A549 treated with Hydrocortisone at 1 μM for 4 hours (cell line): ENCODE results near the gene P2RY11. TPM values are rescaled to one million over a fixed set of nuclear protein-coding genes. Genes with fewer than 3 reads are reported as not detected.

Experiments
- total RNA-seq: library from RNA; stranded (reverse); fragments of 200-300 nt; extraction: Qiagen RNA extraction; gene quantifications from 5 replicates; pipeline ENCODE4 v1.2.3, GENCODE V29; 2022

Gene P2RY11, protein sequence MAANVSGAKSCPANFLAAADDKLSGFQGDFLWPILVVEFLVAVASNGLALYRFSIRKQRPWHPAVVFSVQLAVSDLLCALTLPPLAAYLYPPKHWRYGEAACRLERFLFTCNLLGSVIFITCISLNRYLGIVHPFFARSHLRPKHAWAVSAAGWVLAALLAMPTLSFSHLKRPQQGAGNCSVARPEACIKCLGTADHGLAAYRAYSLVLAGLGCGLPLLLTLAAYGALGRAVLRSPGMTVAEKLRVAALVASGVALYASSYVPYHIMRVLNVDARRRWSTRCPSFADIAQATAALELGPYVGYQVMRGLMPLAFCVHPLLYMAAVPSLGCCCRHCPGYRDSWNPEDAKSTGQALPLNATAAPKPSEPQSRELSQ
- 4.7 to 11.2 TPM (median 7.9 TPM) in 5 replicates for total RNA-seq

DNA sequence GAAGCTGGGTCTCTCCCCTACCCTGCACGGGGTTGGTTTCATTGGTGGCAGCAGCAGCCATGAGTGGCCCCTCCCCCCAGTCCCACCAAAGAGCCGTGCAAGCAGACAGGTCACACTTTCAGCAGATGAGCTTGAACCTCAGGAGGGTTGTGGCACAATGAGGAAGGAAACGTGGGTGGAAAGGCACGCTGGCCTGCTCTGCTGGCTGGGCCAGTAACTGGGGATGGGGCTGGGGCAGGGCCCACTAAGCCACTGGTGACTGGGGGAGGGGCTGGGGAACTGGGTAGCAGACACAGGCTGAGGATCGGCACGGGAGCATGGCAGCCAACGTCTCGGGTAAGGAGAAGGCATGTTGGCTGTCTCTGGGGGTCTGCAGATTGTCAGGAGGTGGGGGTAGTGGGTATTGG, at the start of gene P2RY11:
Gene P2RY11, plus strand, starts transcription at position 289 of the 407 bp plus-strand sequence. Its CDS starts 29 bp downstream, at position 318.

GRCh38 chr19:10085641-10086590, 25.6 kb upstream of the P2RY11 start, which contains the start of gene SHFL:
SHFL (plus strand) TSS chr19:10086317; CDS start chr19:10086428, 111 bp downstream.

GRCh38 chr19:10106100-10106936, 5.2 kb upstream of the P2RY11 start, which contains the start of gene PPAN:
PPAN (plus strand) TSS chr19:10106362; CDS start chr19:10106395, 33 bp downstream.

Other genes starting within 250 kb of the P2RY11 start
- 9.9 to 11.6 TPM (median 10.7 TPM) in 5 replicates for gene OLFM2, start 175.2 kb upstream of the P2RY11 start, total RNA-seq
- gene COL5A3, start 101.2 kb upstream of the P2RY11 start, total RNA-seq = 2.7 to 4.3 TPM (median 3.0 TPM) in 5 replicates
- 0.09 to 0.44 TPM (median 0.21 TPM) in 5 replicates for gene RDH8, start 98.2 kb upstream of the P2RY11 start, total RNA-seq
- 6.2 to 7.9 TPM (median 7.4 TPM) in 5 replicates for gene SHFL, start 25.4 kb upstream of the P2RY11 start, total RNA-seq
- gene ANGPTL6, start 9.0 kb upstream of the P2RY11 start, total RNA-seq = 0.05 to 0.08 TPM in 2 of 5 replicates, not detected in the others
- gene PPAN, start 5.3 kb upstream of the P2RY11 start, total RNA-seq = 43.8 to 56.2 TPM (median 51.7 TPM) in 5 replicates
- 155 to 177 TPM (median 159 TPM) in 5 replicates for gene EIF3G, start 8.2 kb downstream of the P2RY11 start, total RNA-seq
- gene DNMT1, start 83.3 kb downstream of the P2RY11 start, total RNA-seq = 53.4 to 60.4 TPM (median 58.5 TPM) in 5 replicates
- 0.68 to 1.1 TPM (median 0.73 TPM) in 5 replicates for gene S1PR2, start 119.6 kb downstream of the P2RY11 start, total RNA-seq
- gene MRPL4, start 140.5 kb downstream of the P2RY11 start, total RNA-seq = 54.1 to 77.3 TPM (median 72.5 TPM) in 5 replicates
- gene ICAM1, start 159.4 kb downstream of the P2RY11 start, total RNA-seq = 2.5 to 4.4 TPM (median 4.3 TPM) in 5 replicates
- gene ICAM4, start 175.3 kb downstream of the P2RY11 start, total RNA-seq = 0.08 to 0.09 TPM in 2 of 5 replicates, not detected in the others
- gene ICAM5, start 178.3 kb downstream of the P2RY11 start, total RNA-seq = 0.25 to 0.78 TPM (median 0.72 TPM) in 5 replicates
- gene ZGLP1, start 198.1 kb downstream of the P2RY11 start, total RNA-seq = 0.66 to 2.8 TPM (median 2.3 TPM) in 5 replicates
- gene FDX2, start 204.3 kb downstream of the P2RY11 start, total RNA-seq = 23.3 to 35.3 TPM (median 32.5 TPM) in 5 replicates
- gene RAVER1, start 221.8 kb downstream of the P2RY11 start, total RNA-seq = 24.6 to 28.7 TPM (median 27.8 TPM) in 5 replicates
- gene ICAM3, start 227.9 kb downstream of the P2RY11 start, total RNA-seq = 6.4 to 9.7 TPM (median 8.2 TPM) in 5 replicates